Heart left ventricle (tissue), 16 donors: ENCODE results near the gene C1orf105. TPM values are rescaled to one million over a fixed set of nuclear protein-coding genes. Genes with fewer than 3 reads are reported as not detected.

ENCODE experiments used
- ATAC-seq, 4 donors: fragments of 200-7000 bp; cut with Tn5 transposase; one replicate each; pipeline ENCODE4 v1.9.1; 2020 to 2022; ENCODE audit warnings: moderate library complexity in 4 of 4, mild to moderate bottlenecking in 3 of 4, moderate number of reproducible peaks in 1 of 4
- DNase-seq, 5 donors: peaks; one replicate each; pipeline ENCODE4 v3.0.0-alpha.2; 2020
- H3K27ac ChIP-seq, 12 donors: fragments of 200-600 bp; sonication (generic) in 4 of 12; one replicate each; pipeline versions ENCODE4 v1.5.0 to v1.8.0; 2016 to 2022; ENCODE audit warnings: mild to moderate bottlenecking in 2 of 12
- H3K27me3 ChIP-seq, 9 donors: fragments of 200-600 bp; sonication (generic) in 2 of 9; one replicate each; pipeline versions ENCODE4 v1.5.1 to v1.8.0; 2016 to 2022; ENCODE audit warnings: mild to moderate bottlenecking in 3 of 9
- H3K36me3 ChIP-seq, 9 donors: fragments of 200-600 bp; sonication (generic) in 2 of 9; one replicate each; pipeline versions ENCODE4 v1.5.0 to v1.8.0; 2018 to 2022; ENCODE audit warnings: mild to moderate bottlenecking in 2 of 9
- H3K4me1 ChIP-seq, 12 donors: fragments of 200-600 bp; sonication (generic) in 4 of 12; one replicate each; pipeline versions ENCODE4 v1.5.0 to v1.8.0; 2016 to 2022; ENCODE audit warnings: mild to moderate bottlenecking in 3 of 12
- H3K4me3 ChIP-seq, 12 donors: fragments of 200-600 bp; sonication (generic) in 4 of 12; one replicate each; pipeline versions ENCODE4 v1.5.0 to v1.8.0; 2017 to 2022; ENCODE audit warnings: mild to moderate bottlenecking in 9 of 12, moderate library complexity in 4 of 12
- H3K9me3 ChIP-seq, 12 donors: fragments of 200-600 bp; sonication (generic) in 4 of 12; one replicate each; pipeline versions ENCODE4 v1.5.0 to v1.8.0; 2016 to 2022; ENCODE audit warnings: mild to moderate bottlenecking in 1 of 12
- POLR2A ChIP-seq, 2 donors: fragments of 450-650 bp; IDR thresholded peaks; one replicate each; pipeline ENCODE4 v1.6.1; 2017; ENCODE audit warnings: antibody characterized with exemption in 2 of 2, mild to moderate bottlenecking in 2 of 2, moderate library complexity in 2 of 2
- WGBS, 4 donors: extraction: QIAGEN DNeasy Blood & Tissue Kit in 2 of 4; methylation state at CpG; one replicate each; pipeline versions ENCODE4 v1.1.5 to v1.1.7; 2013 to 2018; 5-methylcytosine and 5-hydroxymethylcytosine counted together
- intact Hi-C, 10 donors: fragments of 100-400 bp; cut with DNase I; formaldehyde crosslinking; loops; one replicate each; pipeline versions ENCODE4 v1.11.1 to v1.14.2; 2022
- polyA plus RNA-seq, 2 donors: library from polyadenylated mRNA; stranded (reverse); fragments of 200-250 nt; gene quantifications; one replicate each; pipeline ENCODE4 v1.2.3, GENCODE V29; 2013
- total RNA-seq, 9 donors: library from RNA; depleted of rRNA in 2 of 9; stranded (reverse); fragments of >200 nt in 2 of 9; fragmentation: NEBNext Ultra II Directional in 3 of 9; extraction: Animal tissue kit (Norgen Biotek cat#: 25700) in 3 of 9; gene quantifications; one replicate each; pipeline versions ENCODE4 v1.1.0 to v1.2.4, GENCODE V29; 2016 to 2023
- TF ChIP-seq, protein P1 (sequence below), 12 donors: fragments of 200-600 bp; sonication (generic) in 4 of 12; IDR thresholded peaks; one replicate each; pipeline versions ENCODE4 v1.5.0 to v1.8.0; 2018 to 2022; ENCODE audit warnings: antibody characterized with exemption in 12 of 12, mild to moderate bottlenecking in 5 of 12
- donor health status: ischemic (EF 13 %, LVEDD 7.1; RV severe dilation, severe dysfunction).
- donor health status: healthy with polysubstance abuse.
- donor health status: DM: no; HTN: yes; CAD: no.
- donor health status: DM: no; HTN: no; CAD: no.
- donor health status: ischemic (EF 25% LVEDD 6.9; RV normal size, moderate dysfunction).
- donor health status: ischemic (EF 25% LVEDD 5.7; RV mildly dilated, moderate dysfunction).
- donor health status: healthy.
- donor health status: DM: yes; HTN: yes; CAD: no.
- donor health status: ischemic (EF 35%, LVEDD 5.7; RV mildly dilated, moderate dysfunction).
- donor health status: nonischemic (EF 11% LVEDD 7.7; RV severe dilation, severe dysfunction).
- donor health status: DM: yes; HTN: yes; CAD: no.
- donor health status: PGD.
- donor health status: ischemic (EF 29% LVEDD 5.4; RV normal size, mild dysfunction).
- donor health status: nonischemic (EF 23%, LVEDD 6.1; RV moderate dilation, normal function).

Gene C1orf105
- total and polyA plus RNA-seq, 11 donors: 1.2 to 39.8 (median 6.7) TPM

DNA sequence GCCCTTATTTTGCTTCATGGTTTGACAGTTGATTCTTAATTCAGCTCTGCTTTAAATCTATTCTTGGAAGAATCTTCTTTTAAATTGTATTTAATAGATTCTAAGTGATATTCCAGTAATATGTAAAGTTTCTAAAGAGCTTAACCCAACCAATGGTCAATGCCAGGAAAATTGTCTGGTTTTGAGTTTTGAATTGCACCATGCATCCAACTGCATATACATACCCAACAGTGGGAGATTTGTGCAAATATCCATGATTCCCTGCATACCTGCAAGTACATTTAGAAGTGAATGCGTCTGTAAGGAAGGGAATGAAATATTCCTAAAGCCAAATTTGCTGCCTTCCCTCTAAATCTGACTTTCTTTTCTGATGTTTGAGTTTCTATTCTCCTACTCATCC, 35.8 kb upstream of the C1orf105 start:
- no peak for TF ChIP-seq POLR2A (IDR thresholded peaks at IDR 0.05)
- TF ChIP-seq, protein P1, sequence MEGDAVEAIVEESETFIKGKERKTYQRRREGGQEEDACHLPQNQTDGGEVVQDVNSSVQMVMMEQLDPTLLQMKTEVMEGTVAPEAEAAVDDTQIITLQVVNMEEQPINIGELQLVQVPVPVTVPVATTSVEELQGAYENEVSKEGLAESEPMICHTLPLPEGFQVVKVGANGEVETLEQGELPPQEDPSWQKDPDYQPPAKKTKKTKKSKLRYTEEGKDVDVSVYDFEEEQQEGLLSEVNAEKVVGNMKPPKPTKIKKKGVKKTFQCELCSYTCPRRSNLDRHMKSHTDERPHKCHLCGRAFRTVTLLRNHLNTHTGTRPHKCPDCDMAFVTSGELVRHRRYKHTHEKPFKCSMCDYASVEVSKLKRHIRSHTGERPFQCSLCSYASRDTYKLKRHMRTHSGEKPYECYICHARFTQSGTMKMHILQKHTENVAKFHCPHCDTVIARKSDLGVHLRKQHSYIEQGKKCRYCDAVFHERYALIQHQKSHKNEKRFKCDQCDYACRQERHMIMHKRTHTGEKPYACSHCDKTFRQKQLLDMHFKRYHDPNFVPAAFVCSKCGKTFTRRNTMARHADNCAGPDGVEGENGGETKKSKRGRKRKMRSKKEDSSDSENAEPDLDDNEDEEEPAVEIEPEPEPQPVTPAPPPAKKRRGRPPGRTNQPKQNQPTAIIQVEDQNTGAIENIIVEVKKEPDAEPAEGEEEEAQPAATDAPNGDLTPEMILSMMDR (IDR thresholded peaks at IDR 0.05): no peak
- DNase-seq: no peak
- Histone ChIP-seq H3K9me3 (no peaks in the 10 kb centered on the region), H3K4me3 (no peak overlapping the region), H3K4me1 (peaks cover 0 to 30% (median 9%) of the 10 kb centered on the region in 12 donors), H3K27me3 (no peaks in the 10 kb centered on the region), H3K27ac (no peak overlapping the region), H3K36me3 (peaks cover 0 to 4% (median 0%) of the 10 kb centered on the region in 9 donors)
- 97 to 98% (median 98%) methylated on average over 1 of the region's 1 CpG for WGBS, 4 donors
- intact Hi-C loops: no loop called here
- ATAC-seq: no peak

DNA sequence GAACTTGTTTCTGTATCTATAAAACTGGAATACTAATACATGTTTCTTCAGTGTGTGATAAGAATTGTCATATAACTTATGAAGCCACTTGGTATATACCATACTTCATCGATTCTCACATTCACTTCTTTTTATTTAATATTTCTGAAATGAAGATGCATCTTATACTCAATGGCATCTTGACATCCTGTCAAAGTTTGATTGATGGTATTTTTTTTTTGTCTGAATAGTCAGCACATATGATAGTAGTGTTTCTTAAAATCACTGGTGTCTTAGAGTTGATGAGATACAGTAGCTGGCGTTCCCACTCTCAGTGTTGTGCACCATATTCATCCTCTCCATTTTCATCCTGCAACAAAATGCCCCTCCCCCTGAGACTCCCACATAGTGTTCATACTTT, 34.4 kb upstream of the C1orf105 start:
- Histone ChIP-seq H3K36me3 (peaks cover 0 to 4% (median 0%) of the 10 kb centered on the region in 9 donors), H3K4me3 (no peak overlapping the region), H3K9me3 (no peaks in the 10 kb centered on the region), H3K4me1 (peaks cover 0 to 32% (median 19%) of the 10 kb centered on the region in 12 donors), H3K27ac (no peak overlapping the region), H3K27me3 (no peaks in the 10 kb centered on the region)
- ATAC-seq: no peak
- WGBS, 4 donors: 97 to 99% (median 99%) methylated on average over 2 of the region's 2 CpGs
- intact Hi-C loops: no loop called here
- no peak for TF ChIP-seq POLR2A (IDR thresholded peaks at IDR 0.05)
- TF ChIP-seq, protein P1 (IDR thresholded peaks at IDR 0.05): no peak
- DNase-seq: no peak

DNA sequence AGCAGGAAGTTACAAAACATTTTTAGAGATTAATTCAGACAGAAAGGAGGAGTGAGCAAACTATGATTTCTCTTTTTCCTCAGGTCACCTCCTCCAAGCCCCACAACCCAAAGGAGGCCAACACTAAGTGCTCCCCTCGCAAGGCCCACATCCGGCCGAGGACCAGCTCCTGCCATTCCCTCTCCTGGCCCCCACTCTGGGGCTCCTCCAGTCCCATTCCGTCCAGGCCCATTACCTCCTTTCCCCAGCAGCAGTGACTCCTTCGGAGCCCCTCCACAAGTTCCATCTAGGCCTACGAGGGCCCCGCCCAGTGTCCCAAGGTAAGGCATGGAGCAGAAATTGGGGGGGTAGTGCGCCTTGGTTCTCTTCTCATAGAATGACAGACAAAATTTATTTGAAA, 32.0 kb upstream of the C1orf105 start:
- 97 to 98% (median 98%) methylated on average over 8 of the region's 8 CpGs for WGBS, 4 donors
- H3K4me1 ChIP-seq: peaks cover 0 to 43% (median 23%) of the 10 kb centered on the region in 12 donors
- intact Hi-C loops: no loop called here
- no peak for TF ChIP-seq POLR2A (IDR thresholded peaks at IDR 0.05)
- TF ChIP-seq, protein P1 (IDR thresholded peaks at IDR 0.05): no peak
- no peaks in the 10 kb centered on the region for H3K27me3 ChIP-seq
- H3K36me3 ChIP-seq: peaks cover 0 to 4% (median 0%) of the 10 kb centered on the region in 9 donors
- no peaks in the 10 kb centered on the region for H3K9me3 ChIP-seq
- DNase-seq: no peak
- no peak overlapping the region for H3K4me3 ChIP-seq
- H3K27ac ChIP-seq: no peak overlapping the region
- no peak for ATAC-seq

DNA sequence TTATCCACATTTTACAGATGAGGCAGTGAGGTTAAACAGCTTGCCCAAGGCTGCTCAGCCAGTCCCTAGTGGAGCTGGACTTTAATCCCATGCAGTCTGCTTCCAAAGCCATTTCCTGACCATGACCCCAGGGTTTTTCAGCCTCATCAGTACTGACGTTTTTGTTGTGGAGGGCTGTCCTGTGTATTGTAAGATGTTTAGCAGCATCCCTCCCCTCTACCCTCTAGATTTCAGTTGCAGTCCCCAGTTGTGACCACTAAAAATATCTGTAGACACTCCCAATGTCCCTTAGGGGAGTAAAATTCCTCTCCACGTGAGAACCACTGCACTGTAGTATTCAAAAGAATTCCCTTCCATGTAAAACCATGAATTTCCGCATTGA, 30.2 kb upstream of the C1orf105 start:
- no peaks in the 10 kb centered on the region for H3K27me3 ChIP-seq
- no peaks in the 10 kb centered on the region for H3K9me3 ChIP-seq
- TF ChIP-seq, protein P1 (IDR thresholded peaks at IDR 0.05): peak in 1 of 12 donors; percentile 18
- TF ChIP-seq POLR2A (IDR thresholded peaks at IDR 0.05): no peak
- ATAC-seq (peak; percentile 41 to 74 (median 51)), DNase-seq (peak in 1 of 5 donors; percentile 21)
- H3K4me3 ChIP-seq: no peak overlapping the region
- intact Hi-C loops: loop anchor here in 6 of 10 donors (5.0 to 10.0 kb wide), 4 partner anchors 33 to 245 kb away; no protein-coding TSS in a partner anchor
- peaks cover 0 to 4% (median 0%) of the 10 kb centered on the region in 9 donors for H3K36me3 ChIP-seq
- 23 to 53% (median 31%) methylated on average over 3 of the region's 3 CpGs for WGBS, 4 donors
- peaks cover 0 to 55% (median 28%) of the 10 kb centered on the region in 12 donors for H3K4me1 ChIP-seq
- H3K27ac ChIP-seq: peak overlapping the region in 9 of 12 donors; percentile 4 to 86 (median 52)
